ENCODE measurements around the gene NDUFS2. TPM values are rescaled to one million over a fixed set of nuclear protein-coding genes. Genes with fewer than 3 reads are reported as not detected.

Gene NDUFS2
- total RNA-seq, 2 experiments from 2014 or later, result 126 to 130 TPM

DNA sequence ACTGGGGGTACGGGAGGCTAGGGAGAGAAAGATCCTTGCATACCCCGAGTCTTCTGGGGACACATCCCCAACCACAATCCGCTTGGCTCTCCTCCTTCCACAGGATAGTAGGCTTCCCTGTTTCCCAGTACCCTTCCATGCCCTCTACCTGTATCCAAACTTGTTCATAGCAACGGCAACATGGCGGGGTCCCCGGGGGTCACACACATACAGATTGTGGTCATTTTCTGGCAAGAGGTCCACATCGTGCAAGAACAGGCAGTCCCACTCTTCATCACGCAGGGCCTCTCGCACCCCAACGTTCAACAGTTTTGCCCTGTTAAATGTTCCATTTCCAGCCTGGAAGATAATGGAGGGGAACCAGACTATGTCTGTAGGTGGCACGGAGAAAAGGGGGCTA, 28.5 kb upstream of the NDUFS2 start:
- intact Hi-C loops (cut with micrococcal nuclease), result no loop called here
- CTCF ChIA-PET, result interaction anchor here (0.7 kb wide), 1 partner anchor 176 kb away, joined by 3 read pairs; no protein-coding TSS in a partner anchor
- H3K9me3 Mint-ChIP-seq, result no peaks in the 10 kb centered on the region
- H3K4me1 Mint-ChIP-seq (ENCODE audit: low read depth), result peaks cover 42% of the 10 kb centered on the region
- H3K27ac Mint-ChIP-seq, result peak overlapping the region; percentile 48
- no peak for DNase-seq
- no peak overlapping the region for H3K4me3 Mint-ChIP-seq
- no peaks in the 10 kb centered on the region for H3K27me3 Mint-ChIP-seq (ENCODE audit: low read depth)
- H3K36me3 Mint-ChIP-seq (ENCODE audit: low read depth), result peaks cover 23% of the 10 kb centered on the region

DNA sequence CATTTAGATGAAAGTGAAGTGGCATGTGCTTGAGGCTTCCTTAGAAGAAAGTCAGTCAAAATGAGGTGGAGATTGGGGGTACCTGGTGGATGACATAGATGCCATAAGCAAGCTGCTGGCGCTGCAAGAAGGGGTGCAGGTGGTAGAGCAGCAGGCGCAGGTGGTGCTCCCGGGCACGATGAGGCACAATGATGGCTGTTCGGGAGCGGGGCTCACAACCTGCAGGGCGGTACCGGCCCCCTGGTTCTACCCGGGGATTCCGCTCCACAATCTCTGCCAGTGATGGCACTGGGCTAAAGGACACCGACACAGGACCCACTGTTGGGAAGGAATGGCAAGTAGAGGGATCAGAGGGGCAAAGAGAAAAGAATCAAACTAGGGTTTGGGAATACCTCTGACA, 27.3 kb upstream of the NDUFS2 start:
- intact Hi-C loops (cut with micrococcal nuclease), result no loop called here
- H3K4me1 Mint-ChIP-seq (ENCODE audit: low read depth), result peaks cover 42% of the 10 kb centered on the region
- H3K9me3 Mint-ChIP-seq, result no peaks in the 10 kb centered on the region
- no peak for DNase-seq
- H3K27ac Mint-ChIP-seq, result no peak overlapping the region
- no peaks in the 10 kb centered on the region for H3K27me3 Mint-ChIP-seq (ENCODE audit: low read depth)
- H3K4me3 Mint-ChIP-seq, result no peak overlapping the region
- H3K36me3 Mint-ChIP-seq (ENCODE audit: low read depth), result peaks cover 23% of the 10 kb centered on the region
- CTCF ChIA-PET, result interaction anchor here (3.3 kb wide), 1 partner anchor 9 kb away, joined by 20 read pairs; the partner anchor contains the start of gene PPOX

DNA sequence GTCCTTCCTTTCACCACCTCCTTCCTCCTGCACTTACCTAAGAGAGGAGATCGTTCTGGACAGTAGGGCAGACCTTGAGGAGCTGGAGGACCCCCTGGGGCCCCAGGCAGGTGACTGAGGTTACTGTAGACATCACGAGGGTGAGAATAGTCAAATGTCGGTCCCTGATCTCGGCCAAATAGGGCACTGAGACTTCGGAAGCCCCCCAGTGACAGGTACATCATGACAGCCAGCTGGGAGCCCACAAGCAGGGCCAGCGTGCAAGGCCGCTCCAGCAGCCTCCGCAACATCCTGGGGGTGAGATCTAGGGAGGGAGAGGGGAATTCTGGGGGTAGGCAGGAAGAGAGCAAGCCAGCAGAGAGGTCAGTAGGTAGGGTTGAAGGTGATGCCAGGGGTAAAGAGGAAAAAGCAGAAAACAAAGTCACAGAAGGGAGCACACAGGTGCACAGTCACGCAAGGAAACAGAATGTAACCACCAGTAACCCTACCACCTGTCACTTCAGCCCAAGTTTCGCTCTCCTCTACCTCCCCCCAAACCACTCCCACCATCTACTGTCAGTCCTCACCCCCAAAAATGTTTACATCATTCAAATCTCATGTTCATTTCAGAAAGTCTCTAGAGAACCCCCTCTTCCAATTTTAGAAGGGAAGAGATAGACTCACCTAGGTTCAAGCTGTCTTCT, 26.3 kb upstream of the NDUFS2 start:
- DNase-seq, result no peak
- CTCF ChIA-PET, result interaction anchor here (0.8 to 3.3 kb wide), 3 partner anchors 10 to 71 kb away, joined by 4 to 20 read pairs (median 5); partner anchors contain the start of gene PPOX
- no peaks in the 10 kb centered on the region for H3K9me3 Mint-ChIP-seq
- intact Hi-C loops (cut with micrococcal nuclease), result loop anchor here (2.0 kb wide), 1 partner anchor 17 kb away; the partner anchor contains the start of gene USP21
- H3K4me1 Mint-ChIP-seq (ENCODE audit: low read depth), result peaks cover 51% of the 10 kb centered on the region
- peak overlapping the region; percentile 96 for H3K27ac Mint-ChIP-seq
- H3K4me3 Mint-ChIP-seq, result peak overlapping the region; percentile 98
- H3K36me3 Mint-ChIP-seq (ENCODE audit: low read depth), result peaks cover 23% of the 10 kb centered on the region
- H3K27me3 Mint-ChIP-seq (ENCODE audit: low read depth), result no peaks in the 10 kb centered on the region

DNA sequence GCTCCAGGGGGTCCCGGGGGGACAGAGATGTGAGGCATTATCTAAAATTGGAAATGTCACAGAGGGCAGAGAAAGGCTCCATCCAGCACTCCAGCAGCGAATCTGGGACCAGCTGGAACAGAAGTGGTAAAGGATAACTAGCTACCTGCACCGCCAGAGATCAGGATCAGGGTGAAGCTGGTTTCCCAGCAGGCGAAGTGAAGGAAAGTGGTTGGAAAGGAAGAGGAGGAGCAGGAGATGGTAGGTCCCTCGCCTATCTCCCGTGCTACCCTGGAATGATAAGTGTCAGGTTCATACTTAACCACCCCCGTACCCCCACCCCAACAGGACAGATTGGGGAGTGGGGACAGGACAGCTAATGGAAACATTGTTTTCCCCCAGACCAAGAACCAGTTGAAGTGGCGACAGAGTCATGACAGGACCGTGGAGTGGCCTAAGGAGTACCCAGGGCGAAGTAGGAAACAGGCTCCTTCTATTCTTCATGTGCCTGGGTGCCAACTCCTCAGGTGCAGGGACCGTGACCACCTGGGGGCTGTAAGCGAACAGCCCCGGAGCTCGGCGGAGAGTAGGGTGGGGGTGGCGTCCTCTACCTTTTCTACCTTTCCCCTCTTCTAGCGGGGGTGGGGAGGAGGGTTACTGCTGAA, 25.6 kb upstream of the NDUFS2 start:
- Mint-ChIP-seq H3K27me3 (ENCODE audit: low read depth) (no peaks in the 10 kb centered on the region), H3K27ac (peak overlapping the region; percentile 96), H3K9me3 (no peaks in the 10 kb centered on the region), H3K4me3 (peak overlapping the region; percentile 98), H3K4me1 (ENCODE audit: low read depth) (peaks cover 53% of the 10 kb centered on the region), H3K36me3 (ENCODE audit: low read depth) (peaks cover 19% of the 10 kb centered on the region)
- CTCF ChIA-PET, result interaction anchor here (0.8 to 3.3 kb wide), 5 partner anchors 11 to 206 kb away, joined by 3 to 20 read pairs (median 4); partner anchors contain the start of genes PPOX and TOMM40L
- DNase-seq, result no peak
- intact Hi-C loops (cut with micrococcal nuclease), result loop anchor here (1.0 to 2.0 kb wide), 2 partner anchors 10 to 18 kb away; partner anchors contain the start of genes PPOX and USP21

DNA sequence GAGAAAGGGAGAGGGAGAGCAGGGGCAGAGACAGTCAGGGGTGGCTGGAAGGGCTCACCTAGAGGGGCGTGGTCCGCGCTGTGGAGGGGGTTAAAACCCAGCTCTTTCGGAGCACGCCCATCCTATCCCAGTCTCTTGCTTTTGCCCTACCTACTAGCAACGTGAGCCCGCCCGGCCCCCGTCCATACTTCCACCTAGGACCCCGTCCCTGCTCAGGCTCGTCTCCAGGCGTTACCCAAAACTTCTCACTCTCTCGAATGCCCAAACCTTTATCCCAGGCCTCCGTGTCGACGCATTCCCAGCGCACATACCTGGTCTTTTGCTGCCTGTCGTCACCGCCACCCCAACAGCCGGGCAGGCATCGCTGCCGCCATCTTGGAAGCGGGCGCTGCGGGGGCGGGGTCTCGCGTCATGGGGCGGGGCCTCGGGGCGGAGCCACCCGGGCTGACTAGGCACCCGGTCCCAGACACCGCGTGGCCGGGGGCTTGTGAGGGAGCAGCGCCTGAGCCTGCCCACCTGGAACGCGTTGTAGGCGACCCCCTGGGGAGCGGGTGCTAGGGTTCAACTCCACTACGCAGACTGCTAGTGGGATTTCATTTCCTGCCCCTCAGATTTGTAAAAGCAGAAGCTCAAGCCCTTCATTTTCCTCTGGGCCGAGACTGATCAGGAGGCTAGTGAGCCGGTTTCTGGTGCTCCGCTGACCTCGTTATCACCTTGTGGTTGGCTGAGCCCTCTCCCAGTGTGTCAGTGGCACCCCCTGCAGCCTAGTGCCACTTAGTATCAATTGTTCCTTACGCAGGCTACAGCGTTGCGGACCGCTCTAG, 24.8 kb upstream of the NDUFS2 start, which contains the start of gene B4GALT3:
Gene B4GALT3, minus strand, starts transcription at position 396 of the 824 bp plus-strand sequence. CDS start 1,447 bp downstream, outside the sequence.
- intact Hi-C loops (cut with micrococcal nuclease), result loop anchor here (1.0 to 2.0 kb wide), 2 partner anchors 11 to 19 kb away; partner anchors contain the start of genes PPOX and USP21
- peaks cover 16% of the 10 kb centered on the region for H3K36me3 Mint-ChIP-seq (ENCODE audit: low read depth)
- H3K27me3 Mint-ChIP-seq (ENCODE audit: low read depth), result no peaks in the 10 kb centered on the region
- CTCF ChIA-PET, result interaction anchor here (0.9 to 3.3 kb wide), 4 partner anchors 12 to 205 kb away, joined by 3 to 20 read pairs (median 4); partner anchors contain the start of genes PPOX and TOMM40L
- DNase-seq, result peak; percentile 97
- no peaks in the 10 kb centered on the region for H3K9me3 Mint-ChIP-seq
- peak within 1 kb of the TSS; percentile 96 for H3K27ac Mint-ChIP-seq
- peak within 1 kb of the TSS; percentile 98 for H3K4me3 Mint-ChIP-seq
- H3K4me1 Mint-ChIP-seq (ENCODE audit: low read depth), result peaks cover 60% of the 10 kb centered on the region

DNA sequence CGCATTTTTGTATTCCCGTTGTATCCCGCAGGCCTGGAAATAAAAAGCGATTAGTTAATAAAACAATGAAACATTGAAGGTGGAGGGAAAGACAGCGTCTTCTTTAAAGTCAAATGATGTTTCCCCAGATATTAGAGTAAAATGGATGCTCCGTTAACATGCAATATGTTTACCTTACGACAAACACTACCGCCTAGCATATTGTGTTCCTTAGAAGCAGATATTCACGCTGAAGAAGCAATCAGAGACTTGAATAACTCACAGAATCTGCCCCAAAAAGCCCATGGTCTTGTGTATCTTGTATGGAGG, 24.3 kb upstream of the NDUFS2 start:
- Mint-ChIP-seq H3K27ac (peak overlapping the region; percentile 96), H3K4me1 (ENCODE audit: low read depth) (peaks cover 66% of the 10 kb centered on the region), H3K36me3 (ENCODE audit: low read depth) (peaks cover 12% of the 10 kb centered on the region), H3K27me3 (ENCODE audit: low read depth) (no peaks in the 10 kb centered on the region), H3K4me3 (peak overlapping the region; percentile 98), H3K9me3 (no peaks in the 10 kb centered on the region)
- no peak for DNase-seq
- intact Hi-C loops (cut with micrococcal nuclease), result loop anchor here (1.0 to 2.0 kb wide), 2 partner anchors 12 to 19 kb away; partner anchors contain the start of genes PPOX and USP21
- CTCF ChIA-PET, result interaction anchor here (0.9 to 3.3 kb wide), 2 partner anchors 12 to 204 kb away, joined by 3 to 20 read pairs; partner anchors contain the start of gene PPOX

DNA sequence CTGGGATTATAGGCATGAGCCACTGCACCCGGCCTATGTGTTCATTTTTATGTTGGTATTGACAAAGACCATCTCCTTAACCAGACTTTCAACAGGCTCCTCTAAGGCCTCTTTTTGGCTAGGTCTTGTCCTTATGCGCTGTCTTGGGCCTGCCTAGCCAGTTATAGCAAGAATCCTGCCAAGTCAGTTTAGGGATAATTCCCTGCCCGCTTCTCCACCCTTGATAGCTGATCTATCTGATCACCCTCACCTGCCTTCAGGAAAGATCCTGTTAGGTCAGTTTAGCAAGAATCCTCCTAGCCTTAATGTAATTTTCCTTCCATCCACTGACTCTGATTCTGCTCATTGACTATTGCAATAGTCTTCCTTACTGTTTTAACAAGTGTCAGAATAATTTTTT, 22.5 kb upstream of the NDUFS2 start:
- H3K4me1 Mint-ChIP-seq (ENCODE audit: low read depth), result peaks cover 72% of the 10 kb centered on the region
- CTCF ChIA-PET, result interaction anchor here (0.6 to 4.2 kb wide), 7 partner anchors 12 to 203 kb away, joined by 3 to 57 read pairs (median 12); partner anchors contain the start of genes APOA2, NDUFS2, PPOX and TOMM40L
- H3K27ac Mint-ChIP-seq, result peak overlapping the region; percentile 66
- H3K4me3 Mint-ChIP-seq, result no peak overlapping the region
- no peaks in the 10 kb centered on the region for H3K27me3 Mint-ChIP-seq (ENCODE audit: low read depth)
- no peaks in the 10 kb centered on the region for H3K9me3 Mint-ChIP-seq
- intact Hi-C loops (cut with micrococcal nuclease), result loop anchor here (10.0 kb wide), 1 partner anchor 565 kb away; the partner anchor contains the start of gene DUSP12
- peaks cover 2% of the 10 kb centered on the region for H3K36me3 Mint-ChIP-seq (ENCODE audit: low read depth)
- DNase-seq, result no peak

DNA sequence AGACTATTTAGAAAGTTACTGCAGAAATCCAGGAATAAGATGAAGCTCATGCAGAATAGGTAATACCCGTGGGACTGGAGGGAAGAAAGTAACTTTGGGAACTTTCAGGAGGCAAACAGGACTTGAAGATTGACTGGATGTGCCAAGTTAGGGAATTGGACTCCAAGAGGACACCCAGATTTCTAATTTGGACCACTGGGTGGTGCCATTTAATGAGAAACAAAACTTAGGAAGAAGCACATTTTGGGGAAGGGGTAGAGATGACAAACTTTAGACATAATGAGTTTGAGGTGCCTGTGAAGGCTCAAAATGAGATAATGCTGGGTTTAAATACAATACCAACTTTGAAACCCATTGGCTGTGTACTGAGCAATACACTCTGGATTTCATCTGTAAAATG, 21.5 kb upstream of the NDUFS2 start:
- peak; percentile 49 for DNase-seq
- intact Hi-C loops (cut with micrococcal nuclease), result loop anchor here (10.0 kb wide), 1 partner anchor 564 kb away; the partner anchor contains the start of gene DUSP12
- CTCF ChIA-PET, result interaction anchor here (1.0 to 4.2 kb wide), 12 partner anchors 11 to 202 kb away, joined by 3 to 57 read pairs (median 8); partner anchors contain the start of genes APOA2, NDUFS2, PPOX and TOMM40L
- H3K27me3 Mint-ChIP-seq (ENCODE audit: low read depth), result no peaks in the 10 kb centered on the region
- H3K27ac Mint-ChIP-seq, result peak overlapping the region; percentile 66
- H3K36me3 Mint-ChIP-seq (ENCODE audit: low read depth), result peaks cover 2% of the 10 kb centered on the region
- H3K9me3 Mint-ChIP-seq, result no peaks in the 10 kb centered on the region
- H3K4me1 Mint-ChIP-seq (ENCODE audit: low read depth), result peaks cover 71% of the 10 kb centered on the region
- H3K4me3 Mint-ChIP-seq, result no peak overlapping the region

DNA sequence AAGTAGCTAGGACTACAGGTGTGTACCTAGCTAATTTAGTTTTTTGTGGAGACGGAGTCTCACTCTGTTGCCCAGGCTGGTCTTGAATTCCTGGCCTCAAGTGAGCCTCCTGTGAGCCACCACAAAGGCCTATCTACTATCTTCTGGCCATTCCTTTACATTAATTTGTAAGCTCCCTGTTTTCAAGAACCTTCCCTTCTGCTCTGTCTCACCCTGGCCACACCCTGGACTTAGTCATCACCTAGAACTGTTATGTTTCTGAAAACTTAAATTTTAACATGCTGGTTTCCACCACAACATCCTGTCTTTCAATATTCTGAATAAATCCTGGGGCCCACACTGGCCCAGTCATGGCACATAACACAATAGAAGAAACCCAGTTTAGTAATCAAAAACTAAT, 20.0 kb upstream of the NDUFS2 start:
- CTCF ChIA-PET, result interaction anchor here (1.0 to 4.2 kb wide), 13 partner anchors 10 to 535 kb away, joined by 3 to 57 read pairs (median 8); partner anchors contain the start of genes APOA2, NDUFS2, PPOX and SLAMF1

DNA sequence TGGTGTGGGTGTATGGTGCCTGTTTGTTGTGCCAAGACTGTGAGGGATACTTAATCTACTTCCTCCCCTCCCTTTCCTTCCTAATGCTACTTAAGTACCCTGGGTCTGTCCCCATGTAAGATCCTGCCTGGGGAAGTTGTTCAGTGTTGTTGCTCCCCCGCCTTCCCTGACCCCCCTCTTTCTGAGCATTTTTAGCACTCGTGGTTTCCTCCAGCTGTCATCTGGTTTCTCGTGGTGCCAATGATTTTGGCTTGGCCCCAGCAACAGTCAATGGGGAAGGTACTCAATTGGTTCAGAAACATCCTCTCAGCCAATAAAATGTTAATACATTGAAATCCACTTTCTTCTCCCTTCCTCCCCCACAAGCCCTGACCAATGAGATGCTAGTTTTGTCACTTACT, 16.9 kb upstream of the NDUFS2 start:
- Mint-ChIP-seq H3K4me3 (peak overlapping the region; percentile 67), H3K27ac (peak overlapping the region; percentile 94), H3K27me3 (ENCODE audit: low read depth) (no peaks in the 10 kb centered on the region), H3K4me1 (ENCODE audit: low read depth) (peaks cover 78% of the 10 kb centered on the region), H3K9me3 (no peaks in the 10 kb centered on the region), H3K36me3 (ENCODE audit: low read depth) (no peaks in the 10 kb centered on the region)
- intact Hi-C loops (cut with micrococcal nuclease), result loop anchor here (1.0 to 10.0 kb wide), 5 partner anchors 17 to 560 kb away; partner anchors contain the start of genes DEDD, DUSP12 and NDUFS2
- CTCF ChIA-PET, result interaction anchor here (1.7 kb wide), 1 partner anchor 40 kb away, joined by 9 read pairs; the partner anchor contains the start of gene TOMM40L
- DNase-seq, result peak; percentile 94

More for the DNA sequence above, 20.0 kb upstream of the NDUFS2 start:
- intact Hi-C loops (cut with micrococcal nuclease), result loop anchor here (1.0 to 10.0 kb wide), 4 partner anchors 67 to 563 kb away; partner anchors contain the start of gene DUSP12
- Mint-ChIP-seq H3K36me3 (ENCODE audit: low read depth) (no peaks in the 10 kb centered on the region), H3K27me3 (ENCODE audit: low read depth) (no peaks in the 10 kb centered on the region), H3K4me3 (no peak overlapping the region), H3K4me1 (ENCODE audit: low read depth) (peaks cover 76% of the 10 kb centered on the region), H3K9me3 (no peaks in the 10 kb centered on the region), H3K27ac (peak overlapping the region; percentile 97)
- peak; percentile 85 for DNase-seq

DNA sequence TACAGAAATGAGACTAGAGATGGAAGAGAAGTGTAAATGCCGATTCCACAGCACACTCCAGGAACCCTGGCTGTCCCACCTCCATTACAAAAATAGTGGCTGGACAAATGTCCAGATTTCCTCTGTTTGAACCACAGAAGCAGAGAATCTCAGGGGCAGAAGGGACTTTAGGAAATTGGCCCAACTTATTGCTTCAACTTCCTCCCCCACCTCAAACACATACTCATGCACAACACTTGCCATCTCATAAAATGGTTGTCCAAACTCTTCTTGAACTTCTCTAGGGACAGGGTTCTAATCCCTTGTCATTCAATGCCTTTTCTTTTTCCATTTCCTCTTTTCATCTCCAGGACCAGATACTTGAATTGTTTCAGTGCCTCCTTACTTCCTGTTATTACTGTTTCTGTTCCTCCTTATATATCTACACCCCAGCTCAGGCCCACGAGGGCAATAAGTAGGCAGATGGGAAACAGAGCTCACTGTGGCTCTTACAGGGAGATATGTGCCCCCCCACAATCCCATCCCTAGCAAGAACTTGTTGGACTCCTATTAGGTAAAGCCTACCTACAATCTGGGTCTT, 16.3 kb upstream of the NDUFS2 start:
- H3K27me3 Mint-ChIP-seq (ENCODE audit: low read depth), result no peaks in the 10 kb centered on the region
- H3K9me3 Mint-ChIP-seq, result no peaks in the 10 kb centered on the region
- DNase-seq, result peak; percentile 30
- CTCF ChIA-PET, result interaction anchor here (0.6 to 1.7 kb wide), 8 partner anchors 14 to 196 kb away, joined by 3 to 9 read pairs (median 3); partner anchors contain the start of genes ADAMTS4, PPOX and TOMM40L
- intact Hi-C loops (cut with micrococcal nuclease), result loop anchor here (1.0 to 10.0 kb wide), 5 partner anchors 16 to 559 kb away; partner anchors contain the start of genes DEDD, DUSP12 and NDUFS2
- H3K36me3 Mint-ChIP-seq (ENCODE audit: low read depth), result no peaks in the 10 kb centered on the region
- H3K4me1 Mint-ChIP-seq (ENCODE audit: low read depth), result peaks cover 73% of the 10 kb centered on the region
- peak overlapping the region; percentile 67 for H3K4me3 Mint-ChIP-seq
- peak overlapping the region; percentile 94 for H3K27ac Mint-ChIP-seq

All from activated naive CD4-positive, alpha-beta T cell treated with anti-CD3 and anti-CD28 coated beads for 36 hours (primary cell).